UCSD-AML1 (cell line): ENCODE measurements around the gene CORO6.

ENCODE experiments used
- DNase-seq: peaks from one replicate; lab custom pipeline; 2025; ENCODE audit not compliant: unreplicated experiment; lab: John Stamatoyannopoulos, UW

Gene CORO6

DNA sequence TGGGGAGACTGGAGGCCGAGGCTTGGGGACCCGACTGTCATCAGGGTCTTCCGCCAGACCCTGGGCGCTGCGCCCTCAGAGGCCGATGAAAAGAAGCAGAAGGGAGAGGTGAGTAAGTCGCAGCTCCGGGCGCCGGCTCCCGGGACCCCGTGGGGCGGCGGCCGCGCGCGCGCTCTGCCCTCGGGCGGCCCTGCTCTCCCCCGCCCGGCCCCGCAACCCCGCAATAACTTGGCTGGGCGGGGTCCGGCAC, 55.5 kb downstream of the CORO6 start:
- no peak for DNase-seq

DNA sequence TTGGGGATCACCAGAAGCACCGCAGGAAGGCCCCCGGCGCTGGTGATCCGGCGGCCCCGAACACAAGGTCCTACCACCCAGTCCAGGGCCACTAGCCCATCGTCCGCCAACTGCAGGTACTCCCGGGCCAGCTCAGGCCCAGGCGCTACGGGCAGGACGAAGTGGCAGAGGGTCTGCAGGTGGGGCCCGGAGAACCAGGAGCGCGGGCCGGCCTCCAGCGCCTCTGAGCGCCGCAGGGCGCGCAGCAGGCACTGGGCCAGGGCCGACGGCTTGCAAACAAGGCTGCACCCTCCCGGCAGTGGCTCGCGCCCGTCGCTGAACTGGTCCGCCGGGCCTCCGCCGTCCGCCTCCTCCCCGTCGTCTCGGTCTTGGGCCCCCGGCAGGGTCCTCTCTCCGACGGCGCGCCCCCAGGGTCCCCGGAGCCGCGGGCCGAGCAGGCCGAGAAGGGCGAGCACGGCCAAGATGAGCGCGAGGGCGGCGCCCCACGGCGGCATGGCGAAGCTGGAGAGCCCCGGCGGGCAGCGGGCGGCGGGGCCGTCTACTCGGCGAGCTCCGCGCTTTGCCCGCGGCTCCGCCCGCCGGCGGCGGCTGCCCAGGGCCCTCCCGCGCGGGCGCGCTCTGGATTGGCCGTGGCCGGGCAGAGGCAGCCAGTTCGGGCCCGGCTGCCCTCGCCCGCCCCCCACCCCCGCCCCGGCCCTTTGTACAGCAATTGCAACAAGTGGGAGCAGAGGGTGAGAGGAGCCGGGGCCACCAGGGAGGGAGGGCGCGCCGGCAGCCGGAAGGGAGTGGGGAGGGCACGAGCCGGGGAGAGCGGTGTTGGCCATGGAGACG, 56.0 kb downstream of the CORO6 start, which contains the start of gene ABHD15:
TSS of gene ABHD15 (minus strand) at position 565 of the 831 bp plus-strand sequence. CDS start at position 494, 71 bp downstream.
- peak; percentile 82 for DNase-seq

DNA sequence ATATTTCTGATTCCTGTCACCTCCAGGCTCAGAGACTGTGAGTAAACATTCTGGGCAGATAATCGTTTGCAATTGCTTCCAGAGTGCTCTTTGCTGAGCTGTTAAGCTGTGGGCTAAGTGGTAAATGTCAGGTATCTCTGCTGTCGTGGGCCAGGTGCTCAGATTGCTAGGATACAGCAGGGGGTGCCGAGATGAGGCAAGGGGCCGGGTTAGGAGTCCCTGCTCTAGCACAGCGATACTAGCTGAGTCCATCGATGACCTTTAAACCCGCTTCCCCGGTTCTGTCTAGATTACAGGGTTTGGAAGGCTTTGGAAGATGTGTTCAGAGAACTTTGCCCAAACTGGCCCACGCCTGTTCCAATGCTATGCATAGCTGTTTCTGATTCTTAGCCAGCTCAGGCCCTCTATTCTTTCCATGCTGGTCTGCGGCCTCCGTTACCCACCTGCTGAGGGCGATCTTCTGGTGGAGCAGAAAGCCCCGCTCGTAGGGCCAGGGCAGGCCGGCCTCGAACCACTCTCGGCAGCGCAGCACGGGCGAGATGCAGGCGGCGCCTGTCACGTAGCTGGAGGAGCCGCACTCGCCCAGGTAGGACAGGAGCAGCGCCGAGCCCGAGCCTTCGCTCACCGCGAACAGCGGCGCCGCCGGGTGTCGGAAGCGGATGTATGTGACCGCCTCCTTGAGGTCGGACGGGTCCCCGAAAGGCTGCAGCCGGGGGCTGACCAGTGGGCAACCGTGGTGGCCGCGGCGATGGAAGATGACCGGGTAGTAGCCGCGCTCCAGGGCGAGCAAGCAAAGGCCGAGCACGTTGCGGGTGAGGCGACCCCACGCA, 56.9 kb downstream of the CORO6 start:
- peak; percentile 43 for DNase-seq
